LNCaP clone FGC (cell line): Measurements from ENCODE around the gene POLR2C.

Source experiments
- DNase-seq: peaks from one replicate; pipeline ENCODE4 v3.0.0-alpha.2; 2011; ENCODE audit warnings: low read depth
- H3K4me3 ChIP-seq: 2 replicates; pipeline ENCODE4 v1.5.1; 2011; ENCODE audit warnings: mild to moderate bottlenecking, low read depth, low read length, control low read depth
- TF ChIP-seq, protein P1 (sequence below): IDR thresholded peaks from 2 replicates; pipeline ENCODE4 v1.5.1; 2012; ENCODE audit warnings: mild to moderate bottlenecking; ENCODE audit not compliant: control insufficient read depth, insufficient read depth; ENCODE audit errors: extremely low read depth

POLR2C gene

DNA sequence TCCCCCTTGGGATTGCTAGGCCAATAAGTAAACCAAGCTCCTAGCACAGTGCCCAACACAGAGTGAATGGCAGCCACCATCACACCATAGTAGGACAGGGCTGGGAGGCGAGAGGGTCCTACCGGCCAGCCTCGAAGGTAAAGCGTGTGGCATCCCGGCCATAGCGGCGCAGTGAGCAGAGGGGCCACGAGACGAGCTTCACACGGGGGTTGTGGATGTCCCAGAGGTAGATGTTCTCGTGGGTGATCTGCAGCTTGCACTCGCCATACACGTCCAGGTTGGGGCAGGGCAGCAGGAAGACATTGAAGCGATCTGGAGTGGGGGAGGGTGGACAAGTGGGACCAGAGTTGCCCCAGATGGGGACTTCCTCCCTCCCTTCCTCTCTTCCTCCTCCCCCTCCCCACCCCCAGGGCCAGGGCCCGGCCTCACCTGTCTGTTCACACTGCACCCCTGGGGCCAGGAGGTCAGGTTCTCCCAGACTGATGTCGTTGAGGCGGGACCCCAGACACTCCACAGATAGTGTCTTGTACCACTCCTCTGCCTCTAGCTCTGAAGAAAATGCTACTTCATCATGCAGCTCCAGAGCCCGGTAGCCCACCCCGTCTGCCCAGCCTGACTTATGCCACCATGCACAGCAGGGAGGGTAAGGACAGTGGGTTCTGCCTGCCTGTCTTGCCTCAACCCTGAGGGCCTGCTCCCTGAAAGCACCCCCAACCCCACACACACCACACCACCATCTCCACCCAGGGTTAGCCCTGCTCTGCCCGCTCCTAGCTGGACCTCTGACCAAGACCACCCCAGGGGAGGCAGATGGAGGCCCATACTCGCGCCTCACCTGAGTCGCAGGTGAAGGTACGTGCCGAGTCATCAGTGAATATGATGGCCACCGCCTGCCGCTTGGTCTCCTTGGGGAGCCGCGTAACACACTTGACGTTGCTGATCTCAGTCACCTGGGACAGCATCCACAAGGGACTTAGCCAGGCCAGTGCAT lies 12.5 kb downstream of the POLR2C start:
- no peak for DNase-seq
- no peak overlapping the region for H3K4me3 ChIP-seq

DNA sequence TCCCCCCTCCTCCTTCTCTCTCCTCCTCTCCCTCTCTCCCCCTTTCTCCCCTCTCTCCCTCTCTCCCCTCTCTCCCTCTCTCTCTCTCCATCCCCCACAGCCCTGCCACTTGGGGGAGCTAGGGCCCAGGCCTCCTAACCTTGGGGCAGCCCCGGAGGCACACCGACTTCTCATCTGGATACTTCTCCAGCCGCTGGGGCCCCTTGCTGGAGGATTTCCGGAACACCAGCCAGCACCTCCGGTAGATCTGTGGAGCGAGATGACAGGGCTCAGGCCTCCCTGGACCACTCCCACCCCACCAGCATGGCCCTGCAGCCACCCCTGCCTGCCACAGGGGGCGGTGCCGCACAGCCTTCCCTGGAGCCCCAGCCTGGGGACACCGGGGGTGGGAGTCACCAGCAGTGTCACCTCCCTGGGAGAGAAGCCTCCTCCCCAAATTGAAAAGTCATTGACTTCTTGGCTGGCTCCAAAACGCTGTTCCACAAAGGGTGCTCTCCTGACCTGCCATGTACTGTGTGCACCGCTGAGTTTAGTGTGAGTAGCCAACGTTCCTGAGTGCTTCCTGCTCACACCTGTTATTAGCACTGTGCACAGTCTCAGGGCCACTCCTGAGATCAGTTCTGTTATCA lies 13.3 kb downstream of the POLR2C start:
- TF ChIP-seq, protein P1, sequence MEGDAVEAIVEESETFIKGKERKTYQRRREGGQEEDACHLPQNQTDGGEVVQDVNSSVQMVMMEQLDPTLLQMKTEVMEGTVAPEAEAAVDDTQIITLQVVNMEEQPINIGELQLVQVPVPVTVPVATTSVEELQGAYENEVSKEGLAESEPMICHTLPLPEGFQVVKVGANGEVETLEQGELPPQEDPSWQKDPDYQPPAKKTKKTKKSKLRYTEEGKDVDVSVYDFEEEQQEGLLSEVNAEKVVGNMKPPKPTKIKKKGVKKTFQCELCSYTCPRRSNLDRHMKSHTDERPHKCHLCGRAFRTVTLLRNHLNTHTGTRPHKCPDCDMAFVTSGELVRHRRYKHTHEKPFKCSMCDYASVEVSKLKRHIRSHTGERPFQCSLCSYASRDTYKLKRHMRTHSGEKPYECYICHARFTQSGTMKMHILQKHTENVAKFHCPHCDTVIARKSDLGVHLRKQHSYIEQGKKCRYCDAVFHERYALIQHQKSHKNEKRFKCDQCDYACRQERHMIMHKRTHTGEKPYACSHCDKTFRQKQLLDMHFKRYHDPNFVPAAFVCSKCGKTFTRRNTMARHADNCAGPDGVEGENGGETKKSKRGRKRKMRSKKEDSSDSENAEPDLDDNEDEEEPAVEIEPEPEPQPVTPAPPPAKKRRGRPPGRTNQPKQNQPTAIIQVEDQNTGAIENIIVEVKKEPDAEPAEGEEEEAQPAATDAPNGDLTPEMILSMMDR = no peak
- DNase-seq = no peak
- no peak overlapping the region for H3K4me3 ChIP-seq

More for the DNA sequence above, 12.5 kb downstream of the POLR2C start:
- TF ChIP-seq, protein P1 = no peak

DNA sequence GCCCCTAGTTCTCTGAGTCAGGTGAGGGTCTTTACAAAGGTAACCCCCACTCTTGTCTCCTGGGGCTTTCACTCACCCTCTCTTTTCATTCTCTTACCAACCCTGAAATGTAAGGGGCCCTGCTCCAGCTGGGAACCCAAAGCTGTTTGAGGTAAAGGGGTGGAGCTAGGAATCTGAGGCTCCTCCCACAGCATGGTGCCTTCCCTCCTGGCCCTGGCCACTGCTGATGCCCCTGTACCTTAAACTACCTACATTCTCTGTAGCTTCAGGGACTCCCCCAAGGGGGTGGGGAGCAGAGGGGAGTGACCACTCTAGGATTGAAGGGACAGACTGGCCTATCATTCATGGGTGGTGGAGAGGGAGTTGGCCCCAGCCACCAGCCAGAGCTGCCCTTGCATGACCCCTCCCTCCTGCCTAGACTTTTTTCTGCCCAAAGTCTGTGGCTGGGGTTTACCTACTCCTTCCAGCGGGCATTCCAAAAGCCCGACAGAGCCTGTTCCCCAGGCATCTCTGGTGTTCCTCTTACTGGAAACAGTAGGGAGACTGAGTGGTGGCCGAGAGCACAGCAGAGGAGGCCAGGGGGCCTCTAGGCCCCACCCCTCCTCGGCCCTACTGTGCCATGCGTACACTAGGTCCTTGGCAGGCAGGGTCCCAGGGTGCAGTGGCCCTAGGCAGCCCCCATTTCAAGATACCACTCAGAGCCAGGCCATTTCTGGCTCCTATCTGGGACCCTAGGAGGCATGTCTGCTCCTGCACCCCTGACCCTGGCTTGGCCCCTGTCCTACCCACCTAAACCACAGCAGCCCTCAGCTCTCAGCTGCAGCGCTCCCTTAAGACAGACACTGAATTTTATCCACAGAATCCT lies 14.3 kb downstream of the POLR2C start:
- no peak for DNase-seq
- no peak overlapping the region for H3K4me3 ChIP-seq
- TF ChIP-seq, protein P1 = no peak

DNA sequence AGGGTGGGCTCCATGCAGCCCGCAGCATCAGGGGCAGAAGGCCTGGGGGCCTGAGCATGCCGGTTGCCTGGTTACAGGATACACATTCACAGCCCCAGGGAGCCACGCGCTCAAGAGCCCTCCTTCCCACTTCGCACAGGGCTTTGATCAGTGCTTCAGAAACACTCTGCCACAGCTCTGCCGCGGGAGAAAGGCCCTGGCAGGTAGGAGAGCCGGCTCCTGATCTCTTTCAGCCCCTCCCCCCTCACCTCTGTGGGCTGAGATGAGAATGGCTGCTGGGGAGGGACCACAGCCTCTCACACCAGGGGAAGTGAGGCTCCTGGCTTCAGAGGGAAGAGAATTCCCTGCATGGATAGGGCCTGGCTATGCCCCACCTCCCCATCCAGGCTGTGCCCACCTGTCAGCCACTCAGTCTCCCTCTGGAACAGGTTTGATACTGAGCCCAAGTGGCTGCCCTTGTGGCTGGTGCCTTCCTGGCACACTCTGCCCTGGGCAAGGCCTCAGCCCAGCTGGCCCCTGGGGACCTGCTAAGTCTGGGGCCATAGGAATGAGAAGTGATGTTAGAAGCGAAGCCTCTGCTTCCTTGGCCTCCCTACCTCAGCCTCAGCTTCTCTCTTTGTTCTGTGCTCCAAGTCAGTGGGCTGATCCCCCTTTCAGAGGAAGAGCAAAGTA lies 15.2 kb downstream of the POLR2C start:
- no peak for DNase-seq
- TF ChIP-seq, protein P1 = no peak
- no peak overlapping the region for H3K4me3 ChIP-seq

DNA sequence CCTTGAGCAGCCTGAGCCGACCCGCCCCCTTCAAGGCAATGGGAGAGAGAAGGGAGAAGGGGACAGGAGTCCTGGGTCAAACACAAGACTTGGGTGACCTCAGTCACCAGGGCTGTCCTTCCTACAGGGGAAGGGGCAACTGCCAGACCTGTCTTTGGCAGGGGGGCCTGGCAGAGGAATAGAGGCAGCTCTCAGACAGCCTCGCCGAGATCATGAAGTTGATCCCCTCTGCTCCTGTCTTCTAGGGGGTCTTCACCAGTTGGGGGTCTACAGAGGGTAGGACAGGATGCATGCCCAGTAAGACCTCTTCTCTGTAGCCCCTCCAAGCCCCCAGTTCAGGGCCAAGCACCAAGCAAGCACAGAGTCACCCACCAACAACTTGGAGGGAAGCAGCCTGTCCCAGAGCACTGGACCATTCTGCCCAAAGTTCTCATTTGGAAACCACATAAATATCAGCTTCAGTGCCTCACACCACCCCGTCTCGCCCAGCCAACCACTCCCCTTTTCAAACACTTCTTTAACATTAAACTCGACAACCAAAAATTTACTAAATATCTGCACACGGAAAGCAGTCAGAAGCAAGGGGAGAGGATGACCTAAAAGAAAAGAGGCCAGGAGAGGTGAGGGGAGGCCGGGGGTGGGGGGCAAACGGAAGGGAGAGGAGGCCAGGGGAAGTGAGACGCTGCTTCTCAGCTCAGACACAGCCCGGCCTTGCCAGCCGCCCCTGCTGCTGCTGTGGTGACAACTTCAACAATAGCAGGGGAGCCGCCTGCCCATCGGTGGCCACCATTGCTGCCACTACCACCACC lies 16.1 kb downstream of the POLR2C start:
- DNase-seq = no peak
- TF ChIP-seq, protein P1 = no peak
- no peak overlapping the region for H3K4me3 ChIP-seq
